SK-N-MC (cell line): Measurements from ENCODE around the gene SH3RF3.

Source experiments
- EZH2 ChIP-seq: fragments of 200-600 bp; sonication (generic); IDR thresholded peaks from one replicate; pipeline ENCODE4 v1.6.1; 2017; ENCODE audit warnings: antibody characterized with exemption
- FOXP2 ChIP-seq: optimal IDR thresholded peaks from 2 replicates; pipeline ENCODE3; 2011; ENCODE audit warnings: mild to moderate bottlenecking, moderate library complexity; ENCODE audit not compliant: insufficient read depth; ENCODE audit errors: extremely low read length, control extremely low read depth
- POLR2AphosphoS5 ChIP-seq: IDR thresholded peaks from 2 replicates; pipeline ENCODE4 v1.6.1; 2012; ENCODE audit warnings: mild to moderate bottlenecking, low read depth, low read length, borderline replicate concordance

DNA sequence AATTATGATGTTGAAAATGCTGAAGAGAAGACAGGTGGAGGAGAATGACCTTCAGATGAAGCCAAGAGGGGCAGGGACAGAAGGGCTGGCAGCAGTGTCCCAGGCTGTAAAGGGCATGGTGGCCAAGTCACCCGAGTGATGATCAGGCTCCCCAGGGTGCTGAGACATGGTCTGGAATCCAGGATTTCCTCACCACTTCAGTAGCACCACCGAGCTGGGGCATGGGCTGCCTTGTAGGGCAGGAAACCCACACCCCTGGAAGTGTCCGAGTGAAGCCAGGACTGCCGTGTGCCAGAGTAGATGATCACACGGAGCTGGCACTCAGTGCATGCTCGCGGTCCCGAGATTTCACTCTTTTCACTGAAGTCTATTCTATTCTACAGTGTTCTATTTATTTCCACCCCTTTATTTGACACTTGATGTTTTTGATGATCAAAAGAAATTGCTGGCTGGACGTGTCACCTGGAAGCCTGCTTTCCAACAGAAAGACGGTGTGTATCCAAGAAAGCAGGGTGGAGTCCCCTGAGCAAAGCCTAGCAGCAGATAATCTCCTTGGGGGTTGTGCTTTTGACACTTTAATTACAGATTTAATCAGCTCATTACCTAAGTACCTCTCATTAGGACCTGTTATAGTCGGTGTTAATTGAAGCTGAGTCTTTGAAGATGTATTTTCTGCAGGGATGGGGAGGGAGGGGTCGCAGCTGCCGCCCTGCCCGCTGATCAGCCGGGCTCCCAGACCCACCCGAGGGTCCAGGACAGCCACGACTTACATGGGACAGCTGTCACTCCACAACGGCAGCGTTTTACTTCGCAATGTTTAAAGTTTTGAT, 392.4 kb downstream of the SH3RF3 start:
- TF ChIP-seq EZH2 = no peak
- TF ChIP-seq POLR2AphosphoS5 = no peak
- no peak for TF ChIP-seq FOXP2
